NK-92 (cell line): Measurements from ENCODE around the gene TPSG1.
"Not testable (repeated sequence)": the region's sequence is repeated elsewhere in the genome, so short reads cannot be mapped to it uniquely, and the experiment has no call there.

ENCODE experiments used
- DNase-seq: peaks from one replicate; lab custom pipeline; 2025; ENCODE audit not compliant: unreplicated experiment; lab: John Stamatoyannopoulos, UW

Gene TPSG1

GRCh38 chr16:1225051-1225451 is at the start of gene TPSG1:
Gene TPSG1, minus strand, starts transcription at chr16:1225268. Its CDS starts 16 bp downstream, at chr16:1225252.
- no peak for DNase-seq

- DNase-seq, result no peak
These were observed 49.7 kb upstream of the TPSG1 start for GRCh38 chr16:1274767-1275166.

GRCh38 chr16:1273816-1274215 is 48.7 kb upstream of the TPSG1 start:
- DNase-seq, result no peak

GRCh38 chr16:1272453-1273198 is 47.6 kb upstream of the TPSG1 start:
- DNase-seq, result no peak

GRCh38 chr16:1271724-1272413 is 46.8 kb upstream of the TPSG1 start:
- DNase-seq, result not testable (repeated sequence)

- DNase-seq, result no peak
These were observed 46.3 kb upstream of the TPSG1 start for GRCh38 chr16:1271380-1271723.

- not testable (repeated sequence) for DNase-seq
These were observed 44.4 kb upstream of the TPSG1 start for GRCh38 chr16:1269418-1269817.

GRCh38 chr16:1265826-1266225 is 40.8 kb upstream of the TPSG1 start:
- DNase-seq, result no peak

GRCh38 chr16:1265090-1265630 is 40.1 kb upstream of the TPSG1 start:
- DNase-seq, result no peak

GRCh38 chr16:1264345-1265089 is 39.4 kb upstream of the TPSG1 start:
- no peak for DNase-seq

GRCh38 chr16:1263591-1264344 is 38.7 kb upstream of the TPSG1 start:
- DNase-seq, result no peak

GRCh38 chr16:1262846-1263221 is 37.8 kb upstream of the TPSG1 start:
- no peak for DNase-seq

- no peak for DNase-seq
These were observed 37.3 kb upstream of the TPSG1 start for GRCh38 chr16:1262210-1262845.

- no peak for DNase-seq
These were observed 36.2 kb upstream of the TPSG1 start for GRCh38 chr16:1261131-1261892.

GRCh38 chr16:1260101-1260680 is 35.1 kb upstream of the TPSG1 start:
- DNase-seq, result no peak

- no peak for DNase-seq
These were observed 34.6 kb upstream of the TPSG1 start for GRCh38 chr16:1259760-1260068.

- no peak for DNase-seq
These were observed 34.1 kb upstream of the TPSG1 start for GRCh38 chr16:1258906-1259759.

- no peak for DNase-seq
These were observed 33.1 kb upstream of the TPSG1 start for GRCh38 chr16:1258225-1258600.
